ENCODE results near the gene B4GALT1. TPM values are rescaled to one million over a fixed set of nuclear protein-coding genes. Genes with fewer than 3 reads are reported as not detected.

B4GALT1 gene
- total RNA-seq, 4 donors from 2014 or later = 45.1 to 68.7 (median 53.5) TPM

DNA sequence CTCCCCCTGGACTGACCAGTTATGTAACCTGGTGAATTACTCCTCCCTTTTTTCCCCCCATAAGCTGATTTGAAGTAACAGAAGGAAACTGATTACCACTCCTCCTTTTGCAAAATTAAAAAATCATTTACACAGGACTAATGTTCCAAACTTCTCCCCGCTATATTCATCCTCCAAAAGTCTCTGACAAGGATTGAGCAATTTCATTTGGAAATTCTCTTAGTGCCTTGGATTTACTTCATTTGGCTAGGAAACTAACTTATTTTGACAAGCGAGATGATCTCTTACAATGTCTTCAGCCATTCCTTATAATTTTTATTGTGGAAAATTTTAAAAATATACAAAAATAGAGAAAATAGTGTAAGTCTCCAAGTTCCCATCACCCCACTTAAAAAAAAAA, 15.4 kb upstream of the B4GALT1 start:
- Histone ChIP-seq H3K27me3 (no peaks in the 10 kb centered on the region), H3K4me3 (no peak overlapping the region), H3K27ac (no peak overlapping the region), H3K9me3 (no peaks in the 10 kb centered on the region), H3K36me3 (no peaks in the 10 kb centered on the region), H3K4me1 (peaks cover 32% of the 10 kb centered on the region)
- no peak for TF ChIP-seq CTCF (IDR thresholded peaks at IDR 0.05)
- no peak for TF ChIP-seq POLR2A (IDR thresholded peaks at IDR 0.05)
- TF ChIP-seq POLR2AphosphoS5 (IDR thresholded peaks at IDR 0.05) = no peak
- no peak for TF ChIP-seq EP300 (IDR thresholded peaks at IDR 0.05)
- WGBS = 73% methylated on average over 2 of the region's 2 CpGs
- no peak for DNase-seq (ENCODE audit: low spot score in 2 of 2)

GRCh38 chr9:33180526-33181184, 13.5 kb upstream of the B4GALT1 start:
- 54% methylated on average over 8 of the region's 8 CpGs for WGBS
- Histone ChIP-seq H3K4me3 (no peak overlapping the region), H3K27me3 (no peaks in the 10 kb centered on the region), H3K9me3 (no peaks in the 10 kb centered on the region), H3K36me3 (no peaks in the 10 kb centered on the region), H3K4me1 (peaks cover 13% of the 10 kb centered on the region), H3K27ac (no peak overlapping the region)
- no peak for TF ChIP-seq POLR2AphosphoS5 (IDR thresholded peaks at IDR 0.05)
- no peak for DNase-seq (ENCODE audit: low spot score in 2 of 2)

GRCh38 chr9:33178972-33179697, 12.0 kb upstream of the B4GALT1 start:
- H3K9me3 ChIP-seq = no peaks in the 10 kb centered on the region
- TF ChIP-seq CTCF (IDR thresholded peaks at IDR 0.05) (no peak), EP300 (IDR thresholded peaks at IDR 0.05) (no peak), POLR2AphosphoS5 (IDR thresholded peaks at IDR 0.05) (no peak), POLR2A (IDR thresholded peaks at IDR 0.05) (no peak)
- DNase-seq (ENCODE audit: low spot score in 2 of 2) = no peak

GRCh38 chr9:33177639-33178038, 10.5 kb upstream of the B4GALT1 start:
- Histone ChIP-seq H3K4me3 (no peak overlapping the region), H3K27ac (no peak overlapping the region), H3K4me1 (no peaks in the 10 kb centered on the region), H3K36me3 (no peaks in the 10 kb centered on the region), H3K9me3 (no peaks in the 10 kb centered on the region), H3K27me3 (no peaks in the 10 kb centered on the region)
- DNase-seq (ENCODE audit: low spot score in 2 of 2) = no peak
- TF ChIP-seq CTCF (IDR thresholded peaks at IDR 0.05) (no peak), EP300 (IDR thresholded peaks at IDR 0.05) (no peak), POLR2AphosphoS5 (IDR thresholded peaks at IDR 0.05) (no peak), POLR2A (IDR thresholded peaks at IDR 0.05) (no peak)

More at GRCh38 chr9:33178972-33179697, 12.0 kb upstream of the B4GALT1 start:
- WGBS = 95% methylated on average over 3 of the region's 3 CpGs
- H3K4me1 ChIP-seq = no peaks in the 10 kb centered on the region
- no peaks in the 10 kb centered on the region for H3K27me3 ChIP-seq
- no peak overlapping the region for H3K27ac ChIP-seq
- H3K4me3 ChIP-seq = no peak overlapping the region
- H3K36me3 ChIP-seq = no peaks in the 10 kb centered on the region

DNA sequence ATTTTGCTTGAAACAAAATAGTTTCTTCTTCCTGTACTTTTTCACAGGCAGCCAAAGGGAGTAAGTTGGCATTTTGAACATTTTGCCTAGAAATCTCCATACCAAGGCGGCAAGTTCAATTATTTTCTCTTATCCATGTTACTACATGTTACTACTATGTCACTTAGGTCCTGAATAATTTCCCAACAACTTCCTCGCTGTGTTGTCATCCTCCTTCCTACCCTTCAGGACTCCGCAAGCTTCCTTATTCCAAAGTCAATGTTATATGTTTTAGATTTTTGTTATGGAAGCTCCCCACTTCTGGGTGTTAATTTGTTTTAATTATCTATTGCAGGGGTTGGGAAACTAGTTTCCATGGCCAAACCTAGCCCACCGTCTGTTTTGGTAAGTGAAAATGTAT, 9.9 kb upstream of the B4GALT1 start:
- Histone ChIP-seq H3K4me3 (no peak overlapping the region), H3K9me3 (no peaks in the 10 kb centered on the region), H3K27ac (no peak overlapping the region), H3K4me1 (no peaks in the 10 kb centered on the region), H3K36me3 (no peaks in the 10 kb centered on the region), H3K27me3 (no peaks in the 10 kb centered on the region)
- TF ChIP-seq CTCF (IDR thresholded peaks at IDR 0.05) (no peak), POLR2AphosphoS5 (IDR thresholded peaks at IDR 0.05) (no peak), EP300 (IDR thresholded peaks at IDR 0.05) (no peak), POLR2A (IDR thresholded peaks at IDR 0.05) (no peak)
- no peak for DNase-seq (ENCODE audit: low spot score in 2 of 2)
- WGBS = 93% methylated on average over 4 of the region's 4 CpGs
